ENCODE measurements around the gene PDZD8. TPM values are rescaled to one million over a fixed set of nuclear protein-coding genes. Genes with fewer than 3 reads are reported as not detected.

PDZD8 gene
- total RNA-seq, 3 donors from 2014 or later: 54.2 to 67.8 (median 57.6) TPM

DNA sequence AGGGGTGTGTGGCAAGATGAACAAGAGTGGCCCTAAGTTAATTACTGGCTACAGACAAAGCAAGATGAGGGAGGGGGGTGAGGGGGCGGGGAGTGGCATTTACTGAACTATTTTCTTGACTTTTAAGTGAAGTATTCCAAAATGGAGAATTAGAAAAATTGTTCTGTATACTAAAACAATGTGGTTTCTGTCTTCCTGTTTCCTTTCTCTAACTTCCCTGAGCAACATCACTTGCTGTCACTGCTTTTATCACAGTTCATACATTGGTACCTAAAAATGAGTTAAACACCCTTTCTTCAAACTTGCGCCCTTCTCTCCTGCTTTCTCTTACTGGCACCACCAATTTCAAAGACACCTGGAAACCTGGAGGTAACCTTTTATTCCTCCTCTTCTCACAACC is 21.6 kb downstream of the PDZD8 start:
- DNase-seq (no peak), ATAC-seq (no peak)
- Histone ChIP-seq H3K9me3 (no peaks in the 10 kb centered on the region), H3K4me3 (no peak overlapping the region), H3K4me1 (ENCODE audit: low read depth) (peaks cover 37% of the 10 kb centered on the region), H3K36me3 (ENCODE audit: low read depth) (no peaks in the 10 kb centered on the region)
- TF ChIP-seq, protein P1, sequence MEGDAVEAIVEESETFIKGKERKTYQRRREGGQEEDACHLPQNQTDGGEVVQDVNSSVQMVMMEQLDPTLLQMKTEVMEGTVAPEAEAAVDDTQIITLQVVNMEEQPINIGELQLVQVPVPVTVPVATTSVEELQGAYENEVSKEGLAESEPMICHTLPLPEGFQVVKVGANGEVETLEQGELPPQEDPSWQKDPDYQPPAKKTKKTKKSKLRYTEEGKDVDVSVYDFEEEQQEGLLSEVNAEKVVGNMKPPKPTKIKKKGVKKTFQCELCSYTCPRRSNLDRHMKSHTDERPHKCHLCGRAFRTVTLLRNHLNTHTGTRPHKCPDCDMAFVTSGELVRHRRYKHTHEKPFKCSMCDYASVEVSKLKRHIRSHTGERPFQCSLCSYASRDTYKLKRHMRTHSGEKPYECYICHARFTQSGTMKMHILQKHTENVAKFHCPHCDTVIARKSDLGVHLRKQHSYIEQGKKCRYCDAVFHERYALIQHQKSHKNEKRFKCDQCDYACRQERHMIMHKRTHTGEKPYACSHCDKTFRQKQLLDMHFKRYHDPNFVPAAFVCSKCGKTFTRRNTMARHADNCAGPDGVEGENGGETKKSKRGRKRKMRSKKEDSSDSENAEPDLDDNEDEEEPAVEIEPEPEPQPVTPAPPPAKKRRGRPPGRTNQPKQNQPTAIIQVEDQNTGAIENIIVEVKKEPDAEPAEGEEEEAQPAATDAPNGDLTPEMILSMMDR (IDR thresholded peaks at IDR 0.05): no peak
- intact Hi-C loops (cut with DNase I, micrococcal nuclease): no loop called here

DNA sequence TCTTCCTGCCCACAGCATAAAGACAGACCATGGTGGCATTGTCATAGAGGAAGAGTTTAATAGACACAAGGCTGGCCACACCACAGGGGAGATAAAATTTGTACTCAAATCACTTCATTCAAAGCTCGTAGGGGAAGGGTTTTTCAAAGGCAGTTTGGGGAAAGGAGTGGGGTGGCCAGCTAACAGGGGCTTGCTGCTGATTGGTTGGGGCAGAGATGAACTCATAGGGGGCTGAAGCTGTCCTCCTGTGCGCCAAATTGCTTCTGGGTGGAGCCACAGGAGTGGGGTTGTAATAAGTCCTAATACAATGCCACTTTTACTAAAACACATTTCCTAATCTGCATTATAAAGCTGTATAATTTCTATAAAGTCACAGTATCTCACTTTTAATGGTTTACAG is 22.5 kb downstream of the PDZD8 start:
- TF ChIP-seq, protein P1 (IDR thresholded peaks at IDR 0.05): no peak
- DNase-seq: no peak
- no peaks in the 10 kb centered on the region for H3K9me3 ChIP-seq
- peaks cover 43% of the 10 kb centered on the region for H3K4me1 ChIP-seq (ENCODE audit: low read depth)
- H3K4me3 ChIP-seq: no peak overlapping the region
- ATAC-seq: no peak
- intact Hi-C loops (cut with DNase I, micrococcal nuclease): no loop called here
- no peaks in the 10 kb centered on the region for H3K36me3 ChIP-seq (ENCODE audit: low read depth)

DNA sequence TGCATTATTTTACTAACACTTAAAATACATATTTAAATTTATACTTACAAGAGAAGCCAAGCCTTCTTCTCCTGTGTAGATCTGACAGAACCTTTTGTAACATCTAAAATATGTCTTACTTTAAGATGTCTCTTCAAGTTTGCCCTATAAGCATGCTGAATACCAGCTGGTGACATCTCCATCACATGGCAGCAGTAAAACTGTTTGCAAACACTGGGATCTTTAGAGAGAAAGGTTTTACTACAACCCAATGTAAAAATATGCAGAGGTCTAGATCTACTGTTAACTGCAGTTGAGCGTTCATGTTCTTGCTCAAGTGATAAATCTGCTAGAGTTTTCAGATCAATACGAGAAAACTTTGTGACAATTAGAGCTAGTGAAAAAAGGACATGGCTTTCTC is 23.2 kb downstream of the PDZD8 start:
- peaks cover 40% of the 10 kb centered on the region for H3K4me1 ChIP-seq (ENCODE audit: low read depth)

DNA sequence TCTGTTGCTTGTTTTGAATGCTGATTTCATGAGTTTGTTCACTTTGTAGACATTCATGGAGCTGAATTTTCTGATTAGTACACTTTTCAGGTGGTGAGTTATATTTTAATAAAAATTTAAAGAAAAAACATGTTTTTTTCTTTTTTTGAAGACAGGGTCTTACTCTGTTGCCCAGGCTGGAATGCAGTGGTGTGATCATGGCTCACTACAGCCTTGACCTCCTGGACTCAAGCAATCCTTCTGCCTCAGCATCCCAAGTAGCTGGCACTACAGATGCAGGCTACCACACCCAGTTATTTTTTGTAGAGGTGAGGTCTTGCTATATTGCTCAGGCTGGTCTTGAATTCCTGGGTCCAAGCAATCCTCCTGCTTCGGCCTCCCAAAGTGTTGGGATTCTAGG is 23.7 kb downstream of the PDZD8 start:
- ATAC-seq: no peak
- TF ChIP-seq, protein P1 (IDR thresholded peaks at IDR 0.05): no peak
- peaks cover 40% of the 10 kb centered on the region for H3K4me1 ChIP-seq (ENCODE audit: low read depth)

More for the DNA sequence above, 23.2 kb downstream of the PDZD8 start:
- H3K36me3 ChIP-seq (ENCODE audit: low read depth): no peaks in the 10 kb centered on the region
- no peaks in the 10 kb centered on the region for H3K9me3 ChIP-seq
- no peak overlapping the region for H3K4me3 ChIP-seq
- TF ChIP-seq, protein P1 (IDR thresholded peaks at IDR 0.05): no peak
- ATAC-seq (no peak), DNase-seq (no peak)
- intact Hi-C loops (cut with DNase I, micrococcal nuclease): no loop called here

DNA sequence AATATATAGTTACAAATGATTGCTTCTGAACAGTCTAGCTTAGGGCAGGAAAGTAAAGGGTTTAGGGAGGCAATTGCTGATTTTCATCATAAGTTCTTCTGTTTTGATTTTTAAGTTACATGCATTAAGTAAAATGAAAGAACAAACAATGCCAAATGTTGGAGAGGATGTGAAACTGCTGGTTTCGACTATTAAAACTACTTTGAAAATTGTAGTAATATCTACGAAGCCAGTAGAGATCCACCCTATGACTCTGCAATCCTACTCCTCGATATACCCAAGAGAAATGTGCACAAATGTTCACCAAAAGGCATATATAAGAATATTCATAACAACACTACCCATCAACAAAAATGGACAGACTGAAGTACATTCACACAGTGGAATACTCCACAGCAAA is 24.3 kb downstream of the PDZD8 start:
- no peaks in the 10 kb centered on the region for H3K9me3 ChIP-seq
- H3K4me3 ChIP-seq: no peak overlapping the region
- H3K4me1 ChIP-seq (ENCODE audit: low read depth): peaks cover 42% of the 10 kb centered on the region
- DNase-seq (no peak), ATAC-seq (no peak)
- TF ChIP-seq, protein P1 (IDR thresholded peaks at IDR 0.05): no peak
- intact Hi-C loops (cut with DNase I, micrococcal nuclease): no loop called here
- no peaks in the 10 kb centered on the region for H3K36me3 ChIP-seq (ENCODE audit: low read depth)

More for the DNA sequence above, 23.7 kb downstream of the PDZD8 start:
- Histone ChIP-seq H3K36me3 (ENCODE audit: low read depth) (no peaks in the 10 kb centered on the region), H3K4me3 (no peak overlapping the region), H3K9me3 (no peaks in the 10 kb centered on the region)
- intact Hi-C loops (cut with DNase I, micrococcal nuclease): no loop called here
- no peak for DNase-seq

DNA sequence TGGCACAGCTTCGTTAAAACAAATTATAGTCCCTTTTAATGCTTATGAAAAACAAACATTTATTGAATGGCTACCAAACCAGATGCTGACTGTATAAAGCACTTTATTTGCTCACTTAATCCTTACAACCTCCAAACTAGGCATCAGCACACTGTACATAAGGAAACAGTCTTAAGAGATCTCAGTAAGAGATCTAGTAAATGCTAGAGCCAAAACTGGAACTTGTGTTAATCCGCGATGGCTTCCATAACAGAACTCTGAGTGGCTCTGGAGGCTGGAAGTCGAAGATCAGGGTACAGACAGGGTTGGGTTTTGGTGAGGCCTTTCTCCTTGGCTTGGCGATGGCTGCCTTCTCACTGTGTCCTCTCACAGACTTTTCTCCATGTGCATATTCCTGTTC is 27.0 kb downstream of the PDZD8 start:
- Histone ChIP-seq H3K4me1 (ENCODE audit: low read depth) (peaks cover 49% of the 10 kb centered on the region), H3K36me3 (ENCODE audit: low read depth) (no peaks in the 10 kb centered on the region), H3K9me3 (no peaks in the 10 kb centered on the region), H3K4me3 (no peak overlapping the region)
- intact Hi-C loops (cut with DNase I, micrococcal nuclease): no loop called here
- ATAC-seq (peak; percentile 68), DNase-seq (no peak)
- TF ChIP-seq, protein P1 (IDR thresholded peaks at IDR 0.05): no peak

Measured in mucosa of descending colon (tissue), 3 donors.